Cardiac fibroblast (primary cell): ENCODE results near the gene NME9.

Source experiments
- DNase-seq, 2 donors: peaks; one replicate each; pipeline versions ENCODE4 v3.0.0 to v3.0.0-alpha.2; 2010; ENCODE audit warnings: low read depth in 2 of 2
- H3K4me3 ChIP-seq, 2 donors: replicated peaks in 1 of 2; 1 replicate in 1 of 2; 2 replicates in 1 of 2; pipeline ENCODE4 v1.5.1; 2011; ENCODE audit warnings: low read depth in 2 of 2, low read length in 2 of 2, mild to moderate bottlenecking in 2 of 2, moderate library complexity in 1 of 2
- TF ChIP-seq, protein P1 (sequence below): IDR thresholded peaks from one replicate; pipeline ENCODE4 v1.5.1; 2011; ENCODE audit warnings: low read depth, mild to moderate bottlenecking, low read length, inconsistent platforms

The NME9 gene

DNA sequence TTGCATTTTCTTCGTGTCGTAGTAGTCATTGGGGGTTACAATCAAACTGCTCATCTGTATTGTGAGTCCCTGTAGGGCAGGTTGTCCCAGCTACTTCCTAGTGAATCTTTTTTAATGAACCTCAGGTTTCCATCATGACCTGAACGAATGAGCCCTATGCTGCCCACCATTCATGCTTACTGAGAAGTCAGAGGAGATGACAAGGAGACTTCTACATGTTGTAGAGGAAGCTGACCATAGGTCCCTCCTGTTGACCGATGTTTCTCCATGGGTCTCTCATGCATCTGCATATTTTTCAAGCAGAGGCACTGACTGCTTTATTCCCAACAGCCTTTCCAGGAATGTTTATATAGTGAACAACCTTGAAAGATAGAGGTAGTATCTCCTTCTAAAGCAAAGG is 5.0 kb upstream of the NME9 start:
- TF ChIP-seq, protein P1, sequence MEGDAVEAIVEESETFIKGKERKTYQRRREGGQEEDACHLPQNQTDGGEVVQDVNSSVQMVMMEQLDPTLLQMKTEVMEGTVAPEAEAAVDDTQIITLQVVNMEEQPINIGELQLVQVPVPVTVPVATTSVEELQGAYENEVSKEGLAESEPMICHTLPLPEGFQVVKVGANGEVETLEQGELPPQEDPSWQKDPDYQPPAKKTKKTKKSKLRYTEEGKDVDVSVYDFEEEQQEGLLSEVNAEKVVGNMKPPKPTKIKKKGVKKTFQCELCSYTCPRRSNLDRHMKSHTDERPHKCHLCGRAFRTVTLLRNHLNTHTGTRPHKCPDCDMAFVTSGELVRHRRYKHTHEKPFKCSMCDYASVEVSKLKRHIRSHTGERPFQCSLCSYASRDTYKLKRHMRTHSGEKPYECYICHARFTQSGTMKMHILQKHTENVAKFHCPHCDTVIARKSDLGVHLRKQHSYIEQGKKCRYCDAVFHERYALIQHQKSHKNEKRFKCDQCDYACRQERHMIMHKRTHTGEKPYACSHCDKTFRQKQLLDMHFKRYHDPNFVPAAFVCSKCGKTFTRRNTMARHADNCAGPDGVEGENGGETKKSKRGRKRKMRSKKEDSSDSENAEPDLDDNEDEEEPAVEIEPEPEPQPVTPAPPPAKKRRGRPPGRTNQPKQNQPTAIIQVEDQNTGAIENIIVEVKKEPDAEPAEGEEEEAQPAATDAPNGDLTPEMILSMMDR: no peak
- no peak overlapping the region for H3K4me3 ChIP-seq
- DNase-seq: no peak

DNA sequence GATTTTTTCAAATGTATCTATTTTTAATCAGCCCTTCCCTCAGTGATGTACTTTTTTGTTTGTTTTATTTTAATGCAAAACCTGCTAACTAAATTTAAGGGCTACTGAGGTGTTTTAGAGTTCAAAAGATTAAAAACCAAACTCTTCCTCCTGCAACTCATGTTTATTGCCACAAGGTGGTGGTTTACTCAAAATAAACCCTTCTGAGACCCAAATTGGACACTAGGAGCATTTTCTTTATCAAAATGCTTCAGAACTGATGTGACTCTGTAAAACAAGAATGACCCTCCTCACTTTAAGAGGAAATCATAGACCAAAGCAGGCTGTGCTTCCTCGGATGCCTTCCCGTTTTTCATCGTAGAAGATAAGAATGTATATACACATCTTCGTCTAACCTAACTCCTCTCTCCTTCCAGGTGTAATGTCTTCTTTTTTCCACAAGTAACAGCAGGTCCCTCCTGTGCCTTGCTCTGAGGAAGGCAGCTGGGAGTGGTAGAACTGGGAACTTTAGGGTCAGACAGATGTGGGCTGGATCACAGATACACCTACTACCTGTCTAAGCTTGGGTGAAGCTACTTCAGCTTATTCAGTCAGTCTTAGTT is 2.9 kb upstream of the NME9 start:
- DNase-seq: peak; percentile 70 to 71
- TF ChIP-seq, protein P1: peak; percentile 61
- H3K4me3 ChIP-seq: no peak overlapping the region

DNA sequence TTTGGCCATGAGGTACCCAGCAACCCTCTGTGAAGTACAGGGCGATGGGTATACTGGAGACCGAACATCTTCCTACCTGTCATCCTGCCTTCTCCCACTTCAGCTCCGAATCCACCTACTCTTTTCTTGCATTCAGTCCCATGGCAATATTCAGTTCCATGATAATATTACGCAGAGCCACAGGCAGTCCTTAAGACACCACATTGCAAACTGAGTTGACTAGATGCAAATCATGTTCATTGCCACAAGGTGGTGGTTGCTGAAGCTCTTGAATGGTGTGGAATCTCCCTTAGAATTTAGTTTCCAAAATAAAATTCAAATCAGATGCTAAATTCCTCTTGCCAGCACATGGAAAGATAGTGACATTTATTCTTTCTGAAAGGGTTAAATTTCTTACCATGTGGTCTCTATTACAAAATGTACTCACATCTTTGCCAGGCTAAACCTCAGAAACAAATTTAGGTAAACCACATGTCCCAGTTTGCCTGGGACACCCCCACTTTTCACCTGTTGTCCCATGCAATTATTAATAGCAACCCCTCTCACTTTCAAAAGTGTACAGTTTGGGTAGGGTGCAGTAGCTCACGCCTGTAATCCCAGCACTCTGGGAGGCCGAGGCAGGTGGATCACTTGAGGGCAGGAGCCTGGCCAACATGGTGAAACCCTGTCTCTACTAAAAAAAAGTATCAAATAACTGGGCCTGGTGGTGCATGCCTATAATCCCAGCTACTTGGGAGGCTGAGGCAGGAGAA is 1.7 kb upstream of the NME9 start:
- no peak overlapping the region for H3K4me3 ChIP-seq
- DNase-seq: peak; percentile 24 to 36
- TF ChIP-seq, protein P1: peak; percentile 17

DNA sequence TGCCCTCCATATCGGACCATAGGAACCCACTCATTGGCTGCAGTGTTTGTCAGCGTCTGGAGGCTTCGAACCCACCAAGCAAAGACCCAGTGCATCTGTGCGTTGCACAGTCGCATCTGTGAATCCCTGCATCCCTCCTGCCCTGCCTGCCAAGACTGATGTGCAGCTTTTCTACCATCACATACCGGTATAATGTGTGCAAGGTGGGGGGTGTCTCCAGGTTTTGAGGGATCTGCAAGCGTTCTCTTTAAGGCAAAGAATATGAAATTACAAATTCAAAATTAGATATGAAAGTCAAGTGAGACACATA is 288 bp upstream of the NME9 start:
- TF ChIP-seq, protein P1: no peak
- peak overlapping the region; percentile 61 to 63 for H3K4me3 ChIP-seq

DNA sequence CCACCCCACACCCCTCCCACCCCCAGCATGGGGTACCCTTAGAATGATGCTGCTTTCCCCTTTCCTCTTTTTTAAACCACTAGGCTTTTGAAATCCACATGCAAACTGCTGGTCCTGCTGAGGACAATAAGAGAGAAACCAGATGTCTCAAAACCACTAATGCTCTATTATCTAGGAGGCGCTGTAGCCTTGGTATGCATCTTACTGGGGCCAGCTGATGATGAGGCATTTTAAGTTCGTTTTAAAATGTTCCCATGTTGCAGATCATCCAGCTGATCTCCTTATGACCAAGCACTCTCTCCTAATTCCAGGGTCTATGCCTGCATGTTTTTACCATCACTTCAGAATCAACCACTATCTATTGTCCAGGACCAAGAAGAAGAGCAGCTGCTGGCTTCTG is 1.3 kb downstream of the NME9 start:
- DNase-seq: peak; percentile 52 to 58
- no peak overlapping the region for H3K4me3 ChIP-seq
- TF ChIP-seq, protein P1: peak; percentile 6

More for the DNA sequence above, 288 bp upstream of the NME9 start:
- DNase-seq: no peak

DNA sequence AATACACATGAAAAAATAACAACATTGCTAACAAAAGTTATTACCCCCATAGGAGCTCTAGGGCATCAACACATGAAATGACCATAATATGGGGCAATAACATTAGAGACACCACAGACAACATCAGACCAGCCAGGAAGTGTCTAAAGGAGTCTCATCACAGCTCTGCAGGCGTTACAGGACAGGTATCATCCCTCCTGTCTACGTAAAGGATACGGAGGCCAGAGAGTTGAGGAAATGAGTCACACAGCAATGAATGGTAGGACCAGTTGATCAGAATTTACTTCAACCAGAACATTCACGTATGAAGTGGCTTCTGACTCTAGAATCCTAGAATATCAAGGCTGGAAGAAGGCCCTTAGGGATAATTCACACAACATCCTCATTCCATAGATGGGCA is 1.8 kb downstream of the NME9 start:
- TF ChIP-seq, protein P1: no peak
- DNase-seq: peak in 1 of 2 donors; percentile 60
- no peak overlapping the region for H3K4me3 ChIP-seq
